Activated CD8-positive, alpha-beta memory T cell treated with anti-CD3 and anti-CD28 coated beads for 48 hours (primary cell): ENCODE results near the gene AMH.
"Not testable (repeated sequence)": the region's sequence is repeated elsewhere in the genome, so short reads cannot be mapped to it uniquely, and the experiment has no call there.

ENCODE experiments used
- DNase-seq, 3 experiments: peaks; one replicate each; pipeline ENCODE4 v3.0.0-alpha.2; 2020; ENCODE audit warnings: low read depth in 2 of 3, low spot score in 2 of 3

The AMH gene

GRCh38 chr19:2249010-2249866, at the start of gene AMH:
Gene AMH, plus strand, starts transcription at chr19:2249323. Its CDS starts 10 bp downstream, at chr19:2249333.
- no peak for DNase-seq

- DNase-seq: no peak
Observed at GRCh38 chr19:2199861-2200623, 49.1 kb upstream of the AMH start.

GRCh38 chr19:2200624-2201294, 48.4 kb upstream of the AMH start:
- not testable (repeated sequence) for DNase-seq

GRCh38 chr19:2201473-2202148, 47.5 kb upstream of the AMH start:
- no peak for DNase-seq

GRCh38 chr19:2202366-2202765, 46.8 kb upstream of the AMH start:
- no peak for DNase-seq

- no peak for DNase-seq
Observed at GRCh38 chr19:2207008-2207407, 42.1 kb upstream of the AMH start.

- DNase-seq: no peak
Observed at GRCh38 chr19:2207991-2208860, 40.9 kb upstream of the AMH start.

GRCh38 chr19:2208975-2209374, 40.1 kb upstream of the AMH start:
- no peak for DNase-seq

GRCh38 chr19:2209408-2209807, 39.7 kb upstream of the AMH start:
- no peak for DNase-seq

- no peak for DNase-seq
Observed at GRCh38 chr19:2210206-2210605, 38.9 kb upstream of the AMH start.

GRCh38 chr19:2210987-2211740, 38.0 kb upstream of the AMH start:
- no peak for DNase-seq

- DNase-seq: no peak
Observed at GRCh38 chr19:2212861-2213711, 36.0 kb upstream of the AMH start.

- no peak for DNase-seq
Observed at GRCh38 chr19:2213799-2214198, 35.3 kb upstream of the AMH start.

GRCh38 chr19:2214251-2214650, 34.9 kb upstream of the AMH start:
- DNase-seq: no peak

- DNase-seq: no peak
Observed at GRCh38 chr19:2215281-2215751, 33.8 kb upstream of the AMH start.

GRCh38 chr19:2216361-2217225, 32.5 kb upstream of the AMH start:
- no peak for DNase-seq

- no peak for DNase-seq
Observed at GRCh38 chr19:2217591-2217990, 31.5 kb upstream of the AMH start.

GRCh38 chr19:2219726-2220125, 29.4 kb upstream of the AMH start:
- DNase-seq: no peak
